ENCODE measurements around the gene TMEM62.

TMEM62 gene

GRCh38 chr15:43226436-43227305 is 93.3 kb downstream of the TMEM62 start:
- no peak for DNase-seq
- H3K36me3 ChIP-seq: no peaks in the 10 kb centered on the region
- H3K4me1 ChIP-seq: no peaks in the 10 kb centered on the region
- TF ChIP-seq CTCF (IDR thresholded peaks at IDR 0.05; ENCODE audit: low read depth, low read length): no peak
- no peaks in the 10 kb centered on the region for H3K9me3 ChIP-seq
- no peak overlapping the region for H3K4me3 ChIP-seq (ENCODE audit: low read depth, low read length)
- H3K27me3 ChIP-seq: no peaks in the 10 kb centered on the region

GRCh38 chr15:43229977-43230376 is 96.6 kb downstream of the TMEM62 start:
- Histone ChIP-seq H3K27me3 (no peaks in the 10 kb centered on the region), H3K36me3 (no peaks in the 10 kb centered on the region), H3K4me1 (no peaks in the 10 kb centered on the region), H3K4me3 (ENCODE audit: low read depth, low read length) (no peak overlapping the region), H3K9me3 (no peaks in the 10 kb centered on the region)
- no peak for TF ChIP-seq CTCF (IDR thresholded peaks at IDR 0.05; ENCODE audit: low read depth, low read length)
- no peak for DNase-seq

- no peak for TF ChIP-seq CTCF (IDR thresholded peaks at IDR 0.05; ENCODE audit: low read depth, low read length)
- no peak for DNase-seq
- no peaks in the 10 kb centered on the region for H3K4me1 ChIP-seq
- no peak overlapping the region for H3K4me3 ChIP-seq (ENCODE audit: low read depth, low read length)
- H3K27me3 ChIP-seq: no peaks in the 10 kb centered on the region
- H3K36me3 ChIP-seq: no peaks in the 10 kb centered on the region
- H3K9me3 ChIP-seq: no peaks in the 10 kb centered on the region
These were observed 97.3 kb downstream of the TMEM62 start for GRCh38 chr15:43230640-43231115.

- Histone ChIP-seq H3K4me1 (no peaks in the 10 kb centered on the region), H3K9me3 (no peaks in the 10 kb centered on the region), H3K4me3 (ENCODE audit: low read depth, low read length) (no peak overlapping the region), H3K36me3 (no peaks in the 10 kb centered on the region), H3K27me3 (no peaks in the 10 kb centered on the region)
- no peak for TF ChIP-seq CTCF (IDR thresholded peaks at IDR 0.05; ENCODE audit: low read depth, low read length)
- no peak for DNase-seq
These were observed 99.0 kb downstream of the TMEM62 start for GRCh38 chr15:43232289-43232874.
